HL-60 (cell line): ENCODE data around the gene THPO.

Source experiments
- DNase-seq, 2 experiments: peaks; one replicate each; pipeline ENCODE4 v3.0.0-alpha.2; 2010 to 2020; ENCODE audit warnings: low read depth in 1 of 2, low spot score in 1 of 2
- H3K27ac ChIP-seq: fragments of 250-450 bp; sonication (Bioruptor Pico); replicated peaks from 2 replicates; pipeline ENCODE4 v1.5.1; 2020; ENCODE audit warnings: mild to moderate bottlenecking, moderate library complexity
- H3K27me3 ChIP-seq: fragments of 250-450 bp; sonication (Bioruptor Pico); 2 replicates; pipeline ENCODE4 v1.5.1; 2021; ENCODE audit warnings: mild to moderate bottlenecking, moderate library complexity; ENCODE audit not compliant: insufficient read depth, poor library complexity, severe bottlenecking
- H3K4me3 ChIP-seq: replicated peaks from 2 replicates; pipeline ENCODE4 v1.5.1; 2011; ENCODE audit warnings: mild to moderate bottlenecking, control low read depth, low read length; ENCODE audit not compliant: insufficient read depth
- GABPA ChIP-seq: IDR thresholded peaks from 2 replicates; pipeline ENCODE4 v1.6.1; 2012; ENCODE audit warnings: low read depth
- POLR2AphosphoS5 ChIP-seq: IDR thresholded peaks from 2 replicates; pipeline ENCODE4 v1.6.1; 2012; ENCODE audit warnings: low read depth
- SPI1 ChIP-seq: IDR thresholded peaks from 2 replicates; pipeline ENCODE4 v1.6.1; 2012; ENCODE audit warnings: low read depth, mild to moderate bottlenecking, borderline replicate concordance
- TF ChIP-seq, protein P1 (sequence below): IDR thresholded peaks from 2 replicates; pipeline ENCODE4 v1.6.1; 2012; ENCODE audit warnings: low read depth; ENCODE audit not compliant: insufficient replicate concordance
- TF ChIP-seq, protein P2 (sequence below): IDR thresholded peaks from one replicate; pipeline ENCODE4 v1.5.1; 2011; ENCODE audit warnings: low read length, control low read depth, inconsistent platforms; ENCODE audit not compliant: insufficient read depth

THPO gene

DNA sequence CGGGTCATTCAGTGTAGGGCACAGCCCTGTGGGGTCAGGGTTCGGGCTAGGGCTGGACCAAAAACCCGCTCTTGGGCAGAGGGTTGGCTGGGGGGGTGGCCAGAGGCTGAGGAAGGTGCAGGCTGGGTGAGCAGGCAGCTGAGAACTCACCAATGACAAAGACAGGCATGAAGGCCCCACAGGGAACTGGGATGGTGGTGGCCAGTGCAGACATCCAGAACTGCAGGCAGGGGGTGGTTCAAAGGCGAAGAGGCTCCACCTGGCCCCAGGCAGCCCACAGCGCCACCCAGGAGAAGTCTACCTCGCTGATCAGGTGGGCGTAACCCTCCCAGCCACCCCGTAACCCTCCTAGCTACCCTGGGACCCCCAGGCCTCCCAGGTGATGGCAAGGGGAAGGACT lies 23.3 kb downstream of the THPO start:
- no peak for DNase-seq
- H3K27ac ChIP-seq: no peak overlapping the region
- no peaks in the 10 kb centered on the region for H3K27me3 ChIP-seq
- no peak overlapping the region for H3K4me3 ChIP-seq
- no peak for TF ChIP-seq POLR2AphosphoS5

DNA sequence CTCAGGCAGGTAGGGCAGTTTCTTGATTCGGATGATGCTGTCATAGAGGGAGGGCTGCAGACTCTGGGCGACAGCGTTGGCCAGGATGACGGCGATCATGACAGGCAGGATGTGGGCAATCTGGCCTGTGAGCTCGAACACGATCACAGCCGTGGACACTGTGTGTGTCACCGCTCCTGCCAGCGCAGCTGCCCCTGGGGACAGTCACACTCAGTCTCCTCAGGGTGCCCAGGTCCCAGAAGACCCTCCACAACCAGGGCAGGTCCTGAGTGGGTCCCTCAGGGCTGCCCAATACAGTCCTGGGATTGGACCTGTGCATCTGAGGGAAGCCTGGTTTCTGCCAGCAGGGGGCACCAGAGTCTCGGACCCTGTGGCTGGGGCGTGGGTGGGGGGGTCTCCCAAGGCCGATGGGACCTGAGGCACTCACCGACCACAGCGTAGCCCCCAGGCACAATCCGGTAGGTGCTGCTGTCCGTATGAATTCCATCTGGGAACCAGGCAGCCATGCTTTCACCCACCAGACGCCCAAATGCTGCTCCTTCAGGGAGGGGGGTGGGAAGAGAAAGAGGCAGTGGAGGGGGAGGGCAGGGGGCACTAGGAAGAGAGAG lies 23.8 kb downstream of the THPO start:
- H3K27ac ChIP-seq: no peak overlapping the region
- H3K4me3 ChIP-seq: no peak overlapping the region
- TF ChIP-seq POLR2AphosphoS5 (no peak), SPI1 (no peak), GABPA (no peak)
- TF ChIP-seq, protein P1, sequence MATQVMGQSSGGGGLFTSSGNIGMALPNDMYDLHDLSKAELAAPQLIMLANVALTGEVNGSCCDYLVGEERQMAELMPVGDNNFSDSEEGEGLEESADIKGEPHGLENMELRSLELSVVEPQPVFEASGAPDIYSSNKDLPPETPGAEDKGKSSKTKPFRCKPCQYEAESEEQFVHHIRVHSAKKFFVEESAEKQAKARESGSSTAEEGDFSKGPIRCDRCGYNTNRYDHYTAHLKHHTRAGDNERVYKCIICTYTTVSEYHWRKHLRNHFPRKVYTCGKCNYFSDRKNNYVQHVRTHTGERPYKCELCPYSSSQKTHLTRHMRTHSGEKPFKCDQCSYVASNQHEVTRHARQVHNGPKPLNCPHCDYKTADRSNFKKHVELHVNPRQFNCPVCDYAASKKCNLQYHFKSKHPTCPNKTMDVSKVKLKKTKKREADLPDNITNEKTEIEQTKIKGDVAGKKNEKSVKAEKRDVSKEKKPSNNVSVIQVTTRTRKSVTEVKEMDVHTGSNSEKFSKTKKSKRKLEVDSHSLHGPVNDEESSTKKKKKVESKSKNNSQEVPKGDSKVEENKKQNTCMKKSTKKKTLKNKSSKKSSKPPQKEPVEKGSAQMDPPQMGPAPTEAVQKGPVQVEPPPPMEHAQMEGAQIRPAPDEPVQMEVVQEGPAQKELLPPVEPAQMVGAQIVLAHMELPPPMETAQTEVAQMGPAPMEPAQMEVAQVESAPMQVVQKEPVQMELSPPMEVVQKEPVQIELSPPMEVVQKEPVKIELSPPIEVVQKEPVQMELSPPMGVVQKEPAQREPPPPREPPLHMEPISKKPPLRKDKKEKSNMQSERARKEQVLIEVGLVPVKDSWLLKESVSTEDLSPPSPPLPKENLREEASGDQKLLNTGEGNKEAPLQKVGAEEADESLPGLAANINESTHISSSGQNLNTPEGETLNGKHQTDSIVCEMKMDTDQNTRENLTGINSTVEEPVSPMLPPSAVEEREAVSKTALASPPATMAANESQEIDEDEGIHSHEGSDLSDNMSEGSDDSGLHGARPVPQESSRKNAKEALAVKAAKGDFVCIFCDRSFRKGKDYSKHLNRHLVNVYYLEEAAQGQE: no peak
- TF ChIP-seq, protein P2, sequence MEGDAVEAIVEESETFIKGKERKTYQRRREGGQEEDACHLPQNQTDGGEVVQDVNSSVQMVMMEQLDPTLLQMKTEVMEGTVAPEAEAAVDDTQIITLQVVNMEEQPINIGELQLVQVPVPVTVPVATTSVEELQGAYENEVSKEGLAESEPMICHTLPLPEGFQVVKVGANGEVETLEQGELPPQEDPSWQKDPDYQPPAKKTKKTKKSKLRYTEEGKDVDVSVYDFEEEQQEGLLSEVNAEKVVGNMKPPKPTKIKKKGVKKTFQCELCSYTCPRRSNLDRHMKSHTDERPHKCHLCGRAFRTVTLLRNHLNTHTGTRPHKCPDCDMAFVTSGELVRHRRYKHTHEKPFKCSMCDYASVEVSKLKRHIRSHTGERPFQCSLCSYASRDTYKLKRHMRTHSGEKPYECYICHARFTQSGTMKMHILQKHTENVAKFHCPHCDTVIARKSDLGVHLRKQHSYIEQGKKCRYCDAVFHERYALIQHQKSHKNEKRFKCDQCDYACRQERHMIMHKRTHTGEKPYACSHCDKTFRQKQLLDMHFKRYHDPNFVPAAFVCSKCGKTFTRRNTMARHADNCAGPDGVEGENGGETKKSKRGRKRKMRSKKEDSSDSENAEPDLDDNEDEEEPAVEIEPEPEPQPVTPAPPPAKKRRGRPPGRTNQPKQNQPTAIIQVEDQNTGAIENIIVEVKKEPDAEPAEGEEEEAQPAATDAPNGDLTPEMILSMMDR: peak; percentile 68
- peak in 1 of 2 experiments; percentile 36 for DNase-seq
- no peaks in the 10 kb centered on the region for H3K27me3 ChIP-seq

DNA sequence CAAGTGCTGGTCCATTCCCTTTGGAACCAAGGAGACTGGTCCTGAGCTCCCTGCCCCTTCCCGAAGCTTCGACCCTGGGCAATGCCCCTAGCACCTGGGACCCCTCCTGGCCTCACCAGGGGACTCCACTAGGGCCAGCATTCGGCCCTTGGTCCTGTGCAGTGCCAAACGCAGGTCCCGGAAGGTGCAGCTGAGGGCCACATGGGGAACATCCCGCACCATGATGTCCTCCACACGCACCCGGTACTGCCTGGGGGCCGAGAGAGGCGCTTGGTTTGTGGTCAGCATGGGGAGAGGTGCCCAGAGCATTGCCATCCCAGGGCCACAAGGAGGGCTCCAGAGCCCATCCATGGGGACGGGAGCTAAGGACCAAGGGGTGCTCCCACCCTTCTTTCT lies 24.5 kb downstream of the THPO start:
- TF ChIP-seq, protein P1: no peak
- TF ChIP-seq POLR2AphosphoS5 (no peak), SPI1 (no peak), GABPA (no peak)
- TF ChIP-seq, protein P2: no peak
- no peak overlapping the region for H3K27ac ChIP-seq
- no peak for DNase-seq
- no peaks in the 10 kb centered on the region for H3K27me3 ChIP-seq
- H3K4me3 ChIP-seq: no peak overlapping the region

DNA sequence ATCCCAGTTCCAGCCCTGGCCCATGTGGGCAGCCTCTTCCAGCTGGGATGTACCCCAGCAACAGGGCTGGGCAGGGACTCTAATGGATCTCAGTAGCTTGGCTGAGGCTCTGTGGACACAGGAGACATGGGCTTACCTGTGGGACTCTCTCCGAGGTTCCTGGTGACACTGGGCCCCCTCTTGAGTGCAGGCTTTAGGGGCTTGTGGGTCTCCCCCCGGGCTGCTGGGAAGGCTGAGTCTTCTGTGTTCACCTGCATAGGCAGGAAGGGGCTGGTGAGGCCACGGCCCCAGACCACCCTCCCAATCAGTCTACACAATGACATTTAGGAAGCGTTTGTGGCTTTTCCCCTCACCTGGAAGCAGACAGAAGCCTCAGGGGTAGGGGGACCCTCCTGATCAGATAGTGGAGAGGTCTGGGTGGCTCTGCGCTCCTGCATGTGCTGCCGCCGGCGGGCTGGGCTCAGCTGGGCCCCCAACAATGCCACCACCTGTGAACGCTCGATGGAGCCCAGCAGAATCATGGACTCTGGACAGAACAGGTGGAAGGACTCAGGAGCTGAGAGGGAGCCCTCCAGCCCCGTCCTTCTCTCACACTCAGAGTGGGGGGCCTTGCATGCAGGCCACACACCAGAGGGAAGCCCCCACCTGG lies 25.0 kb downstream of the THPO start:
- H3K27ac ChIP-seq: no peak overlapping the region
- TF ChIP-seq, protein P2: no peak
- TF ChIP-seq SPI1 (no peak), POLR2AphosphoS5 (no peak), GABPA (no peak)
- TF ChIP-seq, protein P1: no peak

More for the DNA sequence above, 25.0 kb downstream of the THPO start:
- no peak for DNase-seq
- Histone ChIP-seq H3K4me3 (no peak overlapping the region), H3K27me3 (no peaks in the 10 kb centered on the region)
